HG03565 (cell line): ENCODE results near the gene CACNB4.
"Not testable (repeated sequence)": the region's sequence is repeated elsewhere in the genome, so short reads cannot be mapped to it uniquely, and the experiment has no call there.

Experiments
- ATAC-seq: cut with Tn5 transposase; IDR thresholded peaks from one replicate; pipeline ENCODE4 v1.9.1; 2021; ENCODE audit warnings: mild to moderate bottlenecking, moderate library complexity; ENCODE audit not compliant: unreplicated experiment

The CACNB4 gene

DNA sequence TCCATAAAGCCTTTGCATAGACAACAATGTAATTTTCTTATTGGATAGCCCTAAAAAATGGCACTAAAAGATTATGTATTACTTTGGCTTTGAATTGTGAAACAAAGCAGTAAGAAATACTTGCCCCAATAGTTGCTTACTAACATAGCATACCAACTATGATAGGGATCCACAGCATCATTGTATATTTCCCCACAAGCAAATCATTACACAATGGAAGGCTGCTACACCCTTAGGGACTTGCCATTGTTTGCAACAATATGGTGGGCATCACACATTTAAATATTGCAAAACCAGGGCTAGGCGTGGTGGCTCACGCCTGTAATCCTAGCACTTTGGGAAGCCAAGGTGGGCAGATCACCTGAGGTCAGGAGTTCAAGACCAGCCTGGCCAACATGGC lies 74.4 kb downstream of the CACNB4 start:
- no peak for ATAC-seq

DNA sequence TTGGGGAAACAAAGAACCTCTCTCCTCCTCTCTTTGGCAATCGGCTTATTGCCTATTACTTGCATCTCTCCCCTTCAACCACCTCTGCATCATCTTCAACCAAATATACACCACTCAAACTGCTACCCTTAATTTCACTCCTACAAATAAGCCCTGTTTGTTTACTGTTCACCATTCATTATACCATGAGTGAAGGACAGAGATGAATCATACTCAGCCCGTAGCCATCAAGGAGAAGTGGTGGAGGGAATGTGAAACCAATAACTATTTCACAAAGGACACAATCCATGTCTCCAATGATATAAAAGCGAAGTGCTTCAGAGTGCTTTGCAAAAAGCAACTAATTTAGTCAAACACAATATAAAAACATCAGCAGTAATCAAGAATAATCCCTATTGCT lies 76.8 kb downstream of the CACNB4 start:
- no peak for ATAC-seq

DNA sequence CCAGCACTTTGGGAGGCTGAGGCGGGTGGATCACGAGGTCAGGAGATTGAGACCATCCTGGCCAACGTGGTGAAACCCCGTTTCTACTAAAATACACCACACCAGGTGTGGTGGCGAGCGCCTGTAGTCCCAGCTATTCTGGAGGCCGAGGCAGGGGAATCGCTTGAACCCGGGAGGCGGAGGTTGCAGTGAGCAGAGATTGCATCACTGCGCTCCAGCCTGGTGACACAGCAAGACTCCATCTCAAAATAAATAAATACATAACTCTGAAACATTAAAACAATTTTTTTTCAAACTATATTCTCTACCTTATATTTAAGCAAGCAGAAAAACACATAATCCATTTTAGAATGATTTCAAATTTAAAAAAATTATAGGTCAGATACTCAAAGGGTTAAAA lies 77.8 kb downstream of the CACNB4 start:
- ATAC-seq, result not testable (repeated sequence)

DNA sequence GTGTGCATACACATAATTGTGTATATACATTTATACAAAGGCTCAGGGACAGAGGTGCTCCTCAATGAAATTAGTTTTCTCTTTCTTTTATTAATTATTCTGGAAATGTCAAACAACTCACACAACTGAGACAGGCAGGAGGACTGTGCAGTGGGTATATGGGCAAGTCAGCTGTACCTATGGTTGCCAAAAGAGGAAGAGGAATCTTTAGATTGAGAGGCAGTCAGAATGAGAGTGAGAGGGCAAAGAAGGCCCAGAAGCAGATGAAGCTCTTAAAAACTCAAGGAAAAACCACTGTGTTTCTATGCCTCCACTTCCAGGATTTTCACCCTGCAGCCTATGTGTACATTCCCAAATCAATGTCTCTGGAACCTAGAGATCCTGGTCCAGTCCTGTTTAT lies 79.1 kb downstream of the CACNB4 start:
- ATAC-seq, result no peak

DNA sequence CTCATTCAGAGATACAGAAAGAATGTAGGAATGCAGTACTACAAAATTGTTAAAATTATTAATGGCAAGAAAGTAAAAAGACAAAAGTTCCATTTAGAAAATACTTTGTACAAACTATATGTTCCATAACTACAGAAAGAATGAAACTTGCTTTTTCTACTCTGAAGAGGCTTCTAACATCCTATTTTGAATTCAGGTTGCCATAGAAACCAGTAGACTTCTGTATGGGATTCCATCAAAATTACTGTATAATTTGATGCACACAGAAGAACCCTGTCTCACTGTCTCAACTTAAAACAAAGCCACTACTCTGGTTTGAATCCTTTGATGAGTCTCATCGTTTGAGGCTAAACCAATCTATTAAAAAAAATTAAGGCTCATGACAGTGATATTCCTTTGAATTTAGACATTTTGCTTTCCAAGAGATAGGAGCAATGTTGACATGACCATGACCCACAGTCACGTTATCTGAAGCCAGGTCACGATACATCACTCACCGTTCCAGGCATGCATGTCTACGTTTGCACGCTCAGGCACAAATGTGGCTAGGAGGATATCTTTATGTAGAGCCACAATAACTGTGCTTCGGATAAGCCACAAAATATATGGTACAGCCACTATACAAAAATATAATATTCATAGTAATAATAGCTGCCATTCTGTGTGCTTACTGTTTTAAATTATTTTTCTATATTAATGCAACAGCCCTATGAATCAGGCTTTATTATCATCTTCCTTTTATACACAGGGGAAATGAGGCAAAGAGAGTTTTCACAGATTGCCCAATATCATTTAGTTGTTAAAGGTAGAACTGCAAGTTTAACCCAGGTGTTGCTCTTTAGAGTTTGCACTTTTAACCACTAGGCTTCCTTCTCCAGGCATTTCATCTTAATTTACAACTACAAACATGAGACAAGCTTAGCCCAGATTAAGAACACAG lies 82.4 kb downstream of the CACNB4 start:
- no peak for ATAC-seq

DNA sequence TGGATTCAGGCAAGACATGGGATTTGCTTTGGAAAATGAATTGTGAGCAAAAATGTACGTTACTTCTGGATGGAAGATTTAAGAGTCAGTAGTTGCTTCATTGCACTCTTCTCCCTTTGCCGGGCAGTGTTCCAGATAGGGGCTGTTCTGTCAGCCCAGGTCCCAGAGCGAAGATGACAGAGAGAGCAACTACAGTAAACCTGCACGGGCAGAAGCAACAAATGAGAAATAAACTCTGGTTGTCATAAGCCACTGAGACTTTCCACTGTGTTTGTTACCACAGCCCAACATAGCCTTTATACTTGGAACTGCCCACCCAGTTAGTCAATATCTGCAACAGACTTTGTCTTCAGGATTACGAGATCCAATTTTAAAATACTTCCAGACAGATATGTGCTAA lies 83.3 kb downstream of the CACNB4 start:
- no peak for ATAC-seq

GRCh38 chr2:152012697-152013096 lies 86.1 kb downstream of the CACNB4 start:
- no peak for ATAC-seq

GRCh38 chr2:152011724-152012123 lies 87.1 kb downstream of the CACNB4 start:
- ATAC-seq, result no peak

- no peak for ATAC-seq
These were observed 93.2 kb downstream of the CACNB4 start for GRCh38 chr2:152005607-152006006.

DNA sequence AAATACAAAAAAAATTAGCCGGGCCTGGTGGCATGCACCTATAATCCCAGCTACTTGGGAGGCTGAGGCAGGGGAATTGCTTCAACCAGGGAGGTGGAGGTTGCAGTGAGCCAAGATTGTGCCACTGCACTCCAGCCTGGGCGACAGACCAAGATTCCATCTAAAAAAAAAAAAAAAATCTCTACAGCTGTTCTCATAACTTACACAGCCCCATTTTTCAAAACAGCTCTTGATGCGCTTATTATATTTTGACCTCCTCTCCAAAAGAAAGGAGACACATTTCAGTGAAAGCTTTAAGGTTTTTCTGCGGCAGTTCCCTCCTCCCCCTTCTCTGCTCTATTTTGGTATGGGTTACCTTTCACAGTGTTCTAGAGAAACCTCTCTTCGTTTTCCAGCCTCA lies 95.6 kb downstream of the CACNB4 start:
- ATAC-seq, result not testable (repeated sequence)

GRCh38 chr2:151999053-151999452 lies 99.8 kb downstream of the CACNB4 start:
- ATAC-seq, result no peak

- no peak for ATAC-seq
These were observed 102.4 kb downstream of the CACNB4 start for GRCh38 chr2:151996243-151997003.

DNA sequence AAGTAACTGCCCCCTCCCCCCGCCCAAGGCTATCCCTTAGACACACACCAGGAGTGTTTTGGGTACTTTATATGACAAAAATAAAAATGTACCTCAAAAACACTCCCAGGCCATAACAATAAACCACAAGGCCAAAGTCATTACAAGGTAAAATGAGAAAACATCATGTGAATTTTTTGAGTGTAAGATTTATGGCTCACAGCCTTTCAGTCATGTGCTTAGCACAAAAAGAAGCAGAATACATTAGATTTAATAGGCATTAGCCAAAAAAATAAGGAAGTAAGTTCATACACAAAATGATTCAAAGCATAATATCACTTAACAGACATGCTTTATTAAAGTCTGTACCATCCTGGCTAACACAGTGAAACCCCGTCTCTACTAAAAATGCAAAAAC lies 103.7 kb downstream of the CACNB4 start:
- no peak for ATAC-seq

GRCh38 chr2:151994178-151994577 lies 104.7 kb downstream of the CACNB4 start:
- ATAC-seq, result not testable (repeated sequence)

GRCh38 chr2:151991010-151991409 lies 107.8 kb downstream of the CACNB4 start:
- ATAC-seq, result no peak

- ATAC-seq, result no peak
These were observed 109.5 kb downstream of the CACNB4 start for GRCh38 chr2:151989378-151989777.

GRCh38 chr2:151987484-151987883 lies 111.4 kb downstream of the CACNB4 start:
- no peak for ATAC-seq

DNA sequence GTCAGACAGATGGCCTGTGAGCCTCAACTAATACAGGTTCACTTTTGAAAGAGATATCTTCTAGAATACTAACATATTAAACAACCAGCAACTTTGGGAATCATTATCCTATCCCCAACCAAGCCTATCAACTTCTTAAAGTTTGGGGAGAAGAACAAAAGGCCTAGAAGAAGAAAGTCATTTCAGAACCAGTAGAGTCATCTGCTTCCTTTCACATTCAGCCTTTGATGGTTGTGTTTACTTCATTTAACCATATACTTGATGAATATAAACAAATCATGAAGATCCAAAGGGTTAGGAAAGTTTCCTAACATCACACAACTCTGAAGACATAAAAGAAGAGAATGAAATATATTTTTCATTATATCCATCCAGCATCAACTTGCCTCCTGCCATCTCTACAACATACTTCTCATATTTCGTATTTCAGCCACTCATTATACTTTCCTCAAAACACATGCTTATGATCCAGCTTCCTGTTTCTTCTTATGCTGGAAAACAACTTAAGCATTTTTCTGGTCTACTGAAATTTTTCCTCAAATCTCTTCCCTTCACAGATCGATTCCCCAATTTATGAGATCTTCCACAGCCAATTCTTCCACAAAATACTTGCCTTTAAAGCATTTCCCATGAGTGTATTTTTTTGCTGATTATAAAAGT lies 114.3 kb downstream of the CACNB4 start:
- no peak for ATAC-seq

DNA sequence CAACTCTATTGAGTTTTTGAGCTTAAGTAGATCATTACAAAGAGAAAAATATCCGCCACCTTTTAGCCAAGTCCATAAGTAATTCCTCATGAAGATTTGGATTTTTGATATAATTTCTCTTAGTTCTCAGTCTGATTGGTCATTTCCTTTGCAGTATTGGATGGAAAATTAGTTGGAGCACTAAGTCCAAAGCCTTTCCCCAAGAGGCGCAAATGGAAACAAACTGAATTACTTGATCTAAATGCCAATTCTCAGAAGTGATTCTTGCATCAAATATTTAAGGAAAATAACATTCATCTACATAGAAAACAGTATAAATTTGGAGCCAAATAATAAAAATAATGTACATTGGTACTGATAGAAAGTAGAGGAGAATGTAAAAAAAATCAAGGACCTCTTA lies 115.6 kb downstream of the CACNB4 start:
- no peak for ATAC-seq

DNA sequence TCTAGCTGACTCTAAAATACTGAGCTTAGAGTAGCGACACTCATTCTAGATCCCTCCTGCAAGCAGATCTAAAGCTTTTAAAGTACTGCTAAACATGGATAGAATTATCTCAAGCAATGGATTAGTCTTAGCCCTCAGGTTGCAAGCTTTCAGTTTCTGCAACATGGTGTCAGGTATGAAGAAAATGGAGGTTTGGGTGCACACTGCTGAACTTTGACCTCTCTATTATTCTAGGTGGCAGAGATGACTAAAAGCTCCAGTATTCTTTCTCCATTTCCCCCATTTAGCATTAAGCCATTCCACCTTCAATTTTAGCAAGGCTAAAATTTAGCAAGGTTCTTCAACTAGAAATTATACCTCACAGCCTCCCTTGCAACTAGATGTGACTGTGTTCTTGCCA lies 117.0 kb downstream of the CACNB4 start:
- no peak for ATAC-seq

DNA sequence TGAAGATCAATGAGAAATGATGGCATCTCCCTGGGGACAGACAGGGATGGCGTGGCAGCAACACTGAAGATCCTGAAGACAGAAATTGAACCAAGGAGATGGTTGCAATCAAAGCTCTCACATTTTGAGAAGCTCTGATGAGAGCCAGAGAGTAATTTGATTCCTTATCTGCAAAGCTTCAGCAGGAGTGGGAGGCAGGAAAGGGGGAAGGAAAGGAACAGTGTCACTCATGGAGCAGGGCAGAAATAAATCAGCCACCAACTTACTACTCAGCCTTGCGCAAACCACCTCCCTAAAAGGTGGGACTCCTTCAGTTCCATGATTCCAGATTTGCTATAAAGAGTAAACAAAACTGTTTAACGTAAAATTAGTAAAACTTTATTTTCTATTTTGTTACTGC lies 119.2 kb downstream of the CACNB4 start:
- ATAC-seq, result no peak

- no peak for ATAC-seq
These were observed 120.1 kb downstream of the CACNB4 start for GRCh38 chr2:151978709-151979108.
